ENCODE data around the gene CDYL2.
A peak's percentile ranks its signal among the peaks of the same experiment; 100 is the strongest.
"Not testable (repeated sequence)": the region's sequence is repeated elsewhere in the genome, so short reads cannot be mapped to it uniquely, and the experiment has no call there.

The CDYL2 gene

DNA sequence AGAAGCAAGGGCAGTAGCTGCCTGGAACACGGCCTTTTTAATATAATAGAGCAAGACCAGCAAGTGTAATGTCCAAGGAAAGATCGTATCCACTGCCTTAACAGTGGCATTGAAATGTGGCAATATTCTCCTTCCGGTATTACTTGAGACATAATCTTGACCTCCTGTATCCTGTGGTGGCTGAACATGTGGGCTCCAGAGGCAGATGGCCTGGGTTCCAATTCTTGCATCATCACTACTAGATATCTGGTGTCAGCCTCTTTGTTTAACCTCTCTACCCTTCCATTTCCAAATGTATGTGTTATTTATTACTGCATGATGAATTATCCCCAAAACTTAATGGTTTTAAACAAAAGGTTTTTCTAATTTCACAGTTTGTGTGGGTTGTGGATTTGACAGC is 3.5 kb upstream of the CDYL2 start:
- DNase-seq (ENCODE audit: low spot score) (no peak), FAIRE-seq (no peak)

GRCh38 chr16:80806927-80807340 is 2.5 kb upstream of the CDYL2 start:
- DNase-seq (ENCODE audit: low spot score) = peak; percentile 49
- FAIRE-seq = no peak

- no peak for DNase-seq (ENCODE audit: low spot score)
- FAIRE-seq = no peak
Observed at GRCh38 chr16:80806289-80806688, 1.9 kb upstream of the CDYL2 start.

DNA sequence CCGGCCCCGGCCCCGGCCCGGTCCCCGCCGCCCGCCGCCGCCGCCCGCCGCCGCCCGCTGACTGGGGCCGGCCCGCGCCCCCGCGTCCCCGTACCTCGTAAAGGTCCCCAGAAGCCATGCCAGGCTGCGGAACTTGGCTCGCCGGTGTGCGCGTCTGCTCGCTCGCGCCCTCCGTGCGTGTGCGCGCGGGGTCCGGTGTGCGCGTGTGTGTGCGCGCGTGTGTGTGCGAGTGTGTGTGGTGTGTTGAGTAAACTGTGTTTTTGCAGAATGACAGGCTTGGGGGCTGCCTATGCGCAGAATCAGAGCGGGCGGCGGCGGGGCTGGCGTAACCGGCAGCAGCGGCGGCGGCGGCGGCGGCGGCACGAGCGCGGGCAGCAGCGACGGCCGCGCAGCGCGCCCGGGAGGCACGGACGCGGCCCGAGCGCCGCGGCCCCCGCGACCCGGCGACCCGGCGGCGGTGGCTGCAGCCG is 307 bp downstream of the CDYL2 start:
- no peak for DNase-seq (ENCODE audit: low spot score)
- no peak for FAIRE-seq

- DNase-seq (ENCODE audit: low spot score) (no peak), FAIRE-seq (no peak)
Observed at GRCh38 chr16:80803339-80804055, 901 bp downstream of the CDYL2 start.

GRCh38 chr16:80802902-80803301 is 1.5 kb downstream of the CDYL2 start:
- FAIRE-seq = no peak
- DNase-seq (ENCODE audit: low spot score) = no peak

DNA sequence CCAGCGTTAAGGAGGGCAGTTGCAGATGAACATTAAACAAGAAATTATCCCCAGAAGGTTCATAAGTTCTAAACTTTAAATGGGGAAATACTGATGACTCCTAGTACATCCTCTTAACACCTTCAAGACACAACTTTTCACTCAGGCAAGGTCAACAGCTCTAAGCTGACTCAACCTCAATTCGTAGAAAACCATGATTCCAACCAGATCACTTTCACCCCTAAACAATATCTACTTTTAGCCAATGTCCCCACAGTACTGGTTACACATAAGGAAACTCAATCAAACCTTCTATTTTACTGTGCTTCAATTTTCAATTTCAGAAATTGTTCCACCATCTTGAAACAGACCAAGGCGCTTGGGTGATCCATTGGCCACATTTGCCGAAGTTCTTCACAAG is 2.3 kb downstream of the CDYL2 start:
- no peak for DNase-seq (ENCODE audit: low spot score)
- no peak for FAIRE-seq

DNA sequence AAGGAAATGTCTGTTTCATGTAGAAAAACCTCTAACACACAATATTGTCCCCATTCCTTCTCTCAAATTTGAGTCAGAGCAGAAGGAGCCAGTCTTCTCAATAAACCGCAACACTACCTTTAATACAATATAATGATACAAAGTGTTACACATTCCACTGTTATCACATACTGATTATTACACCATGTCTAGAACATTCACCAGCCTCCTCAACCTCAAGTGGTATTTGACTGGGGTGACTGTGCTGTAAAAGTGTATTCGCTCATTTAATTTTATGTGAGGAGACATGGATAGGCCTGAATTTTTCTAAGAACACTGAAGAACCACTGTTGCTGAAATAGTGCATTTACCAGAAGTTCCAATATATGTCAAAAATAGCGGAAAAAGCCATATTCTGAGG is 10.3 kb downstream of the CDYL2 start:
- FAIRE-seq = no peak
- no peak for DNase-seq (ENCODE audit: low spot score)

- FAIRE-seq = no peak
- DNase-seq (ENCODE audit: low spot score) = no peak
Observed at GRCh38 chr16:80792031-80792430, 12.4 kb downstream of the CDYL2 start.

DNA sequence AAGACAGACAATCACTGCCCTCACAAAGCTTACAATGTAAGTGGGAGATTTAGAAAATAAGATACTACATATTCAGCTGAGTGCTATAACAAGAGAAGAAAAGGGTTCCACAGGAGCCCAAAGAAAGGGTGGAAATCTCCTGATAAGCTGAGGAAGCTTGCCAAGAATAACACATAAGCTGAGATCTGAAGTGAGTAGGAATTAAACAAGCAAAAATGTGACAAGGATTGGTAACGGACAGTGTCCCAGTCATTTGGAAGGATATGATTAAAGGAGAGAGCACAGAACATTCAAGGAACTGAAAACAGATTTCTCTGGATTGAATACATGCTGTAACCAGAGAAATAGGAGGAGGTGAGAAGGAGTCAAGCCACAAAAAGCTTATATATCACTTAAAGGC is 13.0 kb downstream of the CDYL2 start:
- no peak for DNase-seq (ENCODE audit: low spot score)
- FAIRE-seq = no peak

DNA sequence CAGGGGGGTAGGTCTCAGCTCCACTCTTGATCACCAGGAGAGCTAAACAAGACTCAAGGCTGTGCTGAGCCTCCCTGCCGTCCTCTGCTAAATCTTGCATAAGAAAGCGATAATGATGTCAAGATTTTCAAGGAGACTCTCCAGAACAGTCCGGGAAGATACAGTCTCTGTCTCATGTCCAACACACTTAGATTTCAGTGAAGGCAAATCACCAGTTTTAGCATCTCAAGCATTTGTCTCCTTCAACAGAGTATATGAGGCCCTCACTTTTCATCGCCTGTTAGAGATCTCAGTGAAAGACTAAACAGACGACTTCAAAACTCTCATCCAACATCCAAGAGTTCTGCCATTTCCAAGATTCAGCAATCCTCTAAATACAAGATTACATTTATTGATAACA is 13.6 kb downstream of the CDYL2 start:
- no peak for DNase-seq (ENCODE audit: low spot score)
- FAIRE-seq = no peak

- DNase-seq (ENCODE audit: low spot score) = no peak
- no peak for FAIRE-seq
Observed at GRCh38 chr16:80788027-80788426, 16.4 kb downstream of the CDYL2 start.

- DNase-seq (ENCODE audit: low spot score); FAIRE-seq: not testable (repeated sequence)
Observed at GRCh38 chr16:80786561-80786960, 17.8 kb downstream of the CDYL2 start.

DNA sequence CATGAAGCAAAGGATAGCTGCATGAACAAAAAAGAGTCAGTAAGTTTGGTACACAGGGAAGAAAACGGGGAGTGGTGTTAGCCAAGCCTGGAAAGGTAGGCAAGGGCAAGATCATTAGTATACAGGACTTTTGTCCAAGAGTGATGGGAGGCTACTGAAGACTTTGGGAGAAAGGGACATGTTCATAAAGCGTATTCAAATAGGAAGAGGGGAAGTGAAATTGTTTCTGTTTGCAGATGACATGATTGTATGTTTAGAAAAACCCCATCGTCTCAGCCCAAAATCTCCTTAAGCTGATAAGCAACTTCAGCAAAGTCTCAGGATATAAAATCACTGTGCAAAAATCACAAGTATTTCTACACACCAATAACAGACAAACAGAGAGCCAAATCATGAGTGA is 19.4 kb downstream of the CDYL2 start:
- FAIRE-seq = no peak
- DNase-seq (ENCODE audit: low spot score) = no peak

DNA sequence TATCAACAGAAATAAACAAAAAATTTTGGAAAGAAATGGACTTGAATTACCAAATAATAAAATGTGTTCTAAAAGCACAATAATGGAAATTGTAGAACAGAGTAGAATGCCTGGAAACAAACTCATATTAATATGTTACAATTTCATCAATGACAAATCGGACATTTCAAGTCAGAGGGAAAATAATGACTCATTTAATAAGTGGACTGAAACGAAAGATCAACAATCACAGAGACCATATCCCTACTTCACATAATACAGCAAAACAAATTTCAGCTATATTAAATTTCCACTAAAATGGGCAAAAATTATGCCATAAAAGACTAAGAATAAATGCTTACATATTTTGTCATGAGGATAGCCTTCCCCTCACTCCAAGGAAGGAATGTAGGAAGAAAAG is 25.7 kb downstream of the CDYL2 start:
- FAIRE-seq (no peak), DNase-seq (ENCODE audit: low spot score) (no peak)

DNA sequence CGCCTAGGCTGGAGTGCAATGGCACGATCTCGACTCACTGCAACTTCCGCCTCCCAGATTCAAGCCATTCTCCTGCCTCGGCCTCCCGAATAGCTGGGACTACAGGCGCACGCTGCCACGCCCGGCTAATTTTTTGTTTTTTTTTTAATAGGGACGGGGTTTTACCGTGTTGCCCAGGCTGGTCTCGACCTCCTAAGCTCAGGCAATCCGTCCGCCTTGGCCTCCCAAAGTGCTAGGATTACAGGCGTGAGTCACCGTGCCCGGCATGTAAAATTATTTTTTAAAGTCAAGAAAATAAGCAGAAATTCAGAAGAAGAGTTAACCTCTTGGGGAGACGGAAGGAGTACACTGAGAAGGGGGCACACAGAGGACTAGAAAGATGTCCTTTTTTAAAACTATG is 27.5 kb downstream of the CDYL2 start:
- DNase-seq (ENCODE audit: low spot score) = no peak

GRCh38 chr16:80775450-80775849 is 28.9 kb downstream of the CDYL2 start:
- DNase-seq (ENCODE audit: low spot score) (no peak), FAIRE-seq (no peak)

More for the DNA sequence above, 27.5 kb downstream of the CDYL2 start:
- FAIRE-seq = no peak

GRCh38 chr16:80766798-80767197 is 37.6 kb downstream of the CDYL2 start:
- no peak for FAIRE-seq
- DNase-seq (ENCODE audit: low spot score) = no peak

- DNase-seq (ENCODE audit: low spot score) (no peak), FAIRE-seq (no peak)
Observed at GRCh38 chr16:80759419-80760162, 44.8 kb downstream of the CDYL2 start.

- DNase-seq (ENCODE audit: low spot score) = no peak
- no peak for FAIRE-seq
Observed at GRCh38 chr16:80754476-80754875, 49.9 kb downstream of the CDYL2 start.

- FAIRE-seq (no peak), DNase-seq (ENCODE audit: low spot score) (no peak)
Observed at GRCh38 chr16:80752541-80752940, 51.9 kb downstream of the CDYL2 start.

DNA sequence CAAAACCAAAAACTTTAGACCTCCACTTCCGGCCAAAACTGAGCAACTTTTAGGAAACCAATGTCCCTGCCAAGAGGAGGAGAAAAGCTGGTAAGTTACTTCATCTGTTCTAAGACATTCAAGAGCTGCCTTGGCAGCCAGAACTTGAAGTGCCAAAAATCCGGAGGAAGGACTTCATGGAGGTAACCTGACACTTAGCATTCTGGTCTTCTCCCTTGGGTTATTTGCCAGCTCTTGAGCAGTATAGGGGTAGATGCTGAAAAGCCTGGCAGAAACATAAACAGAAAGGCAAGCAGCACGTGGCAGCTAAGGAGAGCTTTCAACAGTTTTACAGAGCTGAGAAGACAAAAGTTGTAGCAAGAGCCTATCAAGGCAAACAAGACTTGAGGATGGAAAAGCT is 53.2 kb downstream of the CDYL2 start:
- no peak for DNase-seq (ENCODE audit: low spot score)

DNA sequence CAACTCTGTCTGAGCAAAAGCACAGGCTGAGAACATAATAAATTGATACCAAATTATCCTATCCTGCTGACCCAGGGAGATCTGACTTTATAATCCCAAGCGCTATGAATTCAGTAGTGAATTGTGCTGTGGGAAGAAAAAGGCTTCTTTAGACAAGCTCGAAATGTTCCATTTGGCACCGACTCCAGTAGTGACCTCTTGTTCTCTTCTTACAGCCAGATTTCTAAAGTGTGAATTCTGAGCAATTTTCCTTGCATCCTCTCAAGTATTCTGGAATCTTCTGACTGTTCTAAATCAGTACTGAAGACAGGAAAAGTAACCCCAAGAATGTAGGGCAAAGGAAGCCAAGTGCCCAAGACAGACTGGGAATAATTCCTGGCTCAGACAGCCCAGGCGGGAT is 58.2 kb downstream of the CDYL2 start:
- no peak for DNase-seq (ENCODE audit: low spot score)
- no peak for FAIRE-seq

More for the DNA sequence above, 53.2 kb downstream of the CDYL2 start:
- no peak for FAIRE-seq

Data from RCC 7860 (cell line).